Endothelial cell of umbilical vein (primary cell): ENCODE results near the gene PML.

Experiments used
- GATA2 ChIP-seq: IDR thresholded peaks from 2 replicates; pipeline ENCODE4 v1.7.0; 2011; ENCODE audit warnings: low read depth, mild to moderate bottlenecking, moderate library complexity, mixed read lengths, low read length; ENCODE audit not compliant: insufficient read length, insufficient read depth
- TF ChIP-seq, protein P1 (sequence below): IDR thresholded peaks from 2 replicates; pipeline ENCODE4 v1.6.1; 2011; ENCODE audit not compliant: insufficient read depth, insufficient read length
- TF ChIP-seq, protein P2 (sequence below), 2 donors: IDR thresholded peaks; 1 replicate in 1 of 2; 2 replicates in 1 of 2; pipeline ENCODE4 v1.5.1; 2011; ENCODE audit warnings: low read length in 2 of 2, mild to moderate bottlenecking in 2 of 2, moderate library complexity in 2 of 2, control low read depth in 1 of 2, inconsistent platforms in 1 of 2, low read depth in 1 of 2; ENCODE audit not compliant: insufficient read depth in 1 of 2; ENCODE audit errors: extremely low read depth in 1 of 2

DNA sequence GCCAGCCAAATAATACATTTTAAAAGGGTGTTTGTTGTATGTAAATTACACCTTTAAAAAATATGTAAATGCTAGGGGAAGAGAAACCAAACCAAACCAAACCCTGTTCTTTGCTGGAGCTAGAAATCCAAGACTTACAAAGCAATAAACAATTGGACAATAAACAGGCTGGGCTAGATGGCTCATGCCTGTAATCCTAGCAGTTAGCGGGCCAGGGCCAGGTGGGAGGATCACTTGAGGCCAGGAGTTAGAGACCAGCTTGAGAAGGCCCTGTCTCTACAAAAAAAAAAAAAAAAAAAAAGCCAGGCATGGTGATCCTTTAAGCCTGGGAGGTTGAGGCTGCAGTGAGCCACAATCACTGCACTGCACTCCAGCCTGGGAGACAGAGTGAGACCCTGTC, 14.9 kb upstream of the PML start:
- TF ChIP-seq, protein P1, sequence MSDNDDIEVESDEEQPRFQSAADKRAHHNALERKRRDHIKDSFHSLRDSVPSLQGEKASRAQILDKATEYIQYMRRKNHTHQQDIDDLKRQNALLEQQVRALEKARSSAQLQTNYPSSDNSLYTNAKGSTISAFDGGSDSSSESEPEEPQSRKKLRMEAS = no peak
- TF ChIP-seq, protein P2, sequence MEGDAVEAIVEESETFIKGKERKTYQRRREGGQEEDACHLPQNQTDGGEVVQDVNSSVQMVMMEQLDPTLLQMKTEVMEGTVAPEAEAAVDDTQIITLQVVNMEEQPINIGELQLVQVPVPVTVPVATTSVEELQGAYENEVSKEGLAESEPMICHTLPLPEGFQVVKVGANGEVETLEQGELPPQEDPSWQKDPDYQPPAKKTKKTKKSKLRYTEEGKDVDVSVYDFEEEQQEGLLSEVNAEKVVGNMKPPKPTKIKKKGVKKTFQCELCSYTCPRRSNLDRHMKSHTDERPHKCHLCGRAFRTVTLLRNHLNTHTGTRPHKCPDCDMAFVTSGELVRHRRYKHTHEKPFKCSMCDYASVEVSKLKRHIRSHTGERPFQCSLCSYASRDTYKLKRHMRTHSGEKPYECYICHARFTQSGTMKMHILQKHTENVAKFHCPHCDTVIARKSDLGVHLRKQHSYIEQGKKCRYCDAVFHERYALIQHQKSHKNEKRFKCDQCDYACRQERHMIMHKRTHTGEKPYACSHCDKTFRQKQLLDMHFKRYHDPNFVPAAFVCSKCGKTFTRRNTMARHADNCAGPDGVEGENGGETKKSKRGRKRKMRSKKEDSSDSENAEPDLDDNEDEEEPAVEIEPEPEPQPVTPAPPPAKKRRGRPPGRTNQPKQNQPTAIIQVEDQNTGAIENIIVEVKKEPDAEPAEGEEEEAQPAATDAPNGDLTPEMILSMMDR (IDR thresholded peaks at IDR 0.05; ENCODE audit: extremely low read depth in 1 of 2, insufficient read depth in 1 of 2, low read depth in 1 of 2, low read length in 2 of 2) = no peak
- TF ChIP-seq GATA2 = no peak
